GM23248 (cell line): ENCODE data around the gene CELF6.

Experiments used
- EZH2 ChIP-seq: fragments of 200-600 bp; sonication (generic); IDR thresholded peaks from 2 replicates; pipeline ENCODE4 v1.6.1; 2018; ENCODE audit warnings: antibody characterized with exemption, mild to moderate bottlenecking; ENCODE audit not compliant: insufficient read depth, poor library complexity, severe bottlenecking
- EZH2phosphoT487 ChIP-seq: fragments of 200-600 bp; sonication (generic); IDR thresholded peaks from 2 replicates; pipeline ENCODE4 v1.6.1; 2018; ENCODE audit warnings: antibody characterized with exemption, moderate library complexity, mild to moderate bottlenecking, low read depth; ENCODE audit not compliant: insufficient read depth

GRCh38 chr15:72319360-72319984 is 485 bp downstream of the CELF6 start:
- TF ChIP-seq EZH2 (no peak), EZH2phosphoT487 (no peak)
